DMS 273 (cell line): ENCODE results near the gene LRSAM1.

ENCODE experiments used
- DNase-seq: peaks from one replicate; lab custom pipeline; 2025; ENCODE audit not compliant: unreplicated experiment; lab: John Stamatoyannopoulos, UW

The LRSAM1 gene

GRCh38 chr9:127450830-127451607, at the start of gene LRSAM1, which contains the start of gene RPL12:
LRSAM1 (plus strand) TSS chr9:127451510; CDS start chr9:127454528, 3,018 bp downstream.
RPL12 (minus strand) TSS chr9:127451406; CDS start chr9:127451317, 89 bp downstream.
- peak; percentile 96 for DNase-seq

- DNase-seq = no peak
Measured at GRCh38 chr9:127402401-127403090, 48.8 kb upstream of the LRSAM1 start.

GRCh38 chr9:127403507-127404192, 47.7 kb upstream of the LRSAM1 start:
- DNase-seq = no peak

GRCh38 chr9:127404631-127405030, 46.7 kb upstream of the LRSAM1 start:
- DNase-seq = no peak

GRCh38 chr9:127405344-127406125, 45.8 kb upstream of the LRSAM1 start:
- DNase-seq = peak; percentile 94

GRCh38 chr9:127406799-127407491, 44.4 kb upstream of the LRSAM1 start:
- DNase-seq = no peak

- DNase-seq = no peak
Measured at GRCh38 chr9:127407492-127407843, 43.8 kb upstream of the LRSAM1 start.

GRCh38 chr9:127411122-127411521, 40.2 kb upstream of the LRSAM1 start:
- DNase-seq = no peak

GRCh38 chr9:127415141-127415540, 36.2 kb upstream of the LRSAM1 start:
- DNase-seq = no peak

- no peak for DNase-seq
Measured at GRCh38 chr9:127415657-127416056, 35.7 kb upstream of the LRSAM1 start.

- DNase-seq = peak; percentile 56
Measured at GRCh38 chr9:127417131-127418036, 33.9 kb upstream of the LRSAM1 start.

- DNase-seq = peak; percentile 56
Measured at GRCh38 chr9:127418037-127418471, 33.3 kb upstream of the LRSAM1 start.

GRCh38 chr9:127419348-127419747, 32.0 kb upstream of the LRSAM1 start:
- no peak for DNase-seq

- DNase-seq = no peak
Measured at GRCh38 chr9:127421057-127421456, 30.3 kb upstream of the LRSAM1 start.

- no peak for DNase-seq
Measured at GRCh38 chr9:127422133-127422782, 29.1 kb upstream of the LRSAM1 start.

- no peak for DNase-seq
Measured at GRCh38 chr9:127422787-127423186, 28.5 kb upstream of the LRSAM1 start.

GRCh38 chr9:127423476-127423933, 27.8 kb upstream of the LRSAM1 start:
- DNase-seq = no peak

- peak; percentile 96 for DNase-seq
Measured at GRCh38 chr9:127423934-127424675, 27.2 kb upstream of the LRSAM1 start, which contains the start of gene ZNF79. ZNF79 (plus strand) TSS chr9:127424382; CDS start chr9:127424788, 406 bp downstream.
